ENCODE measurements around the gene PKD2L1. TPM values are rescaled to one million over a fixed set of nuclear protein-coding genes. Genes with fewer than 3 reads are reported as not detected.

The PKD2L1 gene
- total and polyA plus RNA-seq, 10 of the 15 experiments (the other 5 are each of a cell fraction or from before 2014, with no cell fraction given) = 0.05 to 0.17 (median 0.08) TPM; not detected in 6

GRCh38 chr10:100334762-100335161, 4.7 kb upstream of the PKD2L1 start:
- Histone ChIP-seq H3K4me1 (ENCODE audit: control insufficient read depth, insufficient read depth, low read length) (peaks cover 14% of the 10 kb centered on the region), H3K36me3 (ENCODE audit: control insufficient read depth in 2 of 2, insufficient read depth in 2 of 2, low read length in 1 of 2) (no peaks in the 10 kb centered on the region), H3K79me2 (ENCODE audit: control insufficient read depth, insufficient read depth, low read length) (no peaks in the 10 kb centered on the region), H4K20me1 (ENCODE audit: control insufficient read depth, insufficient read depth) (no peaks in the 10 kb centered on the region), H3K27ac (ENCODE audit: control insufficient read depth, insufficient read depth) (no peak overlapping the region), H3K9ac (ENCODE audit: control insufficient read depth, insufficient read depth, low read length) (no peak overlapping the region), H3K4me3 (no peak overlapping the region), H3K4me2 (ENCODE audit: control insufficient read depth, insufficient read depth) (no peak overlapping the region), H2AFZ (ENCODE audit: control insufficient read depth, low read depth, low read length) (no peak overlapping the region), H3K27me3 (replicated peaks in 1 of 2; ENCODE audit: control insufficient read depth in 2 of 2, insufficient read depth in 2 of 2, low read length in 1 of 2) (no peaks in the 10 kb centered on the region; a peak in 2 of 4 replicates), H3K9me3 (replicated peaks; ENCODE audit: control insufficient read depth, insufficient read depth, low read length) (no peaks in the 10 kb centered on the region)
- ATAC-seq = no peak
- SMC1A ChIA-PET (ENCODE audit: uncharacterized antibody, unreplicated experiment) = interaction anchor here (0.6 to 2.7 kb wide), 2 partner anchors 9 to 956 kb away, joined by 3 to 10 read pairs; no protein-coding TSS in a partner anchor
- no TSS peak for BruUV-seq (replicated peaks)
- 48% methylated on average over 9 of the region's 9 CpGs for WGBS (ENCODE audit: insufficient coverage, insufficient replicate concordance, low lambda C conversion rate, missing lambda C conversion rate)
- CTCF ChIA-PET = interaction anchor here (0.9 to 14.9 kb wide), 3 partner anchors 96 to 184 kb away, joined by 3 to 312 read pairs (median 3); no protein-coding TSS in a partner anchor
- RAD21 ChIA-PET (ENCODE audit: unreplicated experiment) = interaction anchor here (18.1 kb wide), 1 partner anchor 97 kb away, joined by 214 read pairs; no protein-coding TSS in a partner anchor
- DNase-seq (ENCODE audit: low read depth, low spot score) = no peak
- intact Hi-C loops (cut with micrococcal nuclease; ENCODE audit: unreplicated experiment) = loop anchor here (5.0 to 10.0 kb wide), 2 partner anchors 480 to 543 kb away; no protein-coding TSS in a partner anchor
- POLR2A ChIA-PET = no interaction called here
- TF ChIP-seq MEF2B (IDR thresholded peaks at IDR 0.05; ENCODE audit: partially characterized antibody, poor library complexity, severe bottlenecking) = no peak
- no peak for TF ChIP-seq MEF2A (IDR thresholded peaks at IDR 0.05; ENCODE audit: insufficient read depth, low read depth, low read length)
- TF ChIP-seq CBX5 (IDR thresholded peaks at IDR 0.05; ENCODE audit: low read depth) = no peak
- in situ Hi-C loops (cut with MboI) = no loop called here
- FAIRE-seq = no peak

GRCh38 chr10:100333661-100334440, 3.8 kb upstream of the PKD2L1 start:
- no peaks in the 10 kb centered on the region; a peak in 2 of 4 replicates for H3K27me3 ChIP-seq (replicated peaks in 1 of 2; ENCODE audit: control insufficient read depth in 2 of 2, insufficient read depth in 2 of 2, low read length in 1 of 2)
- ChIA-PET RAD21 (ENCODE audit: unreplicated experiment) (interaction anchor here (18.1 kb wide), 1 partner anchor 98 kb away, joined by 214 read pairs; no protein-coding TSS in a partner anchor), POLR2A (interaction anchor here (0.5 to 1.4 kb wide), 2 partner anchors 145 to 482 kb away, joined by 3 to 4 read pairs; no protein-coding TSS in a partner anchor), CTCF (interaction anchor here (1.2 to 14.9 kb wide), 4 partner anchors 11 to 149 kb away, joined by 3 to 312 read pairs (median 6); no protein-coding TSS in a partner anchor), SMC1A (ENCODE audit: uncharacterized antibody, unreplicated experiment) (interaction anchor here (0.6 to 7.8 kb wide), 5 partner anchors 10 to 956 kb away, joined by 3 to 60 read pairs (median 4); no protein-coding TSS in a partner anchor)
- H3K36me3 ChIP-seq (ENCODE audit: control insufficient read depth in 2 of 2, insufficient read depth in 2 of 2, low read length in 1 of 2) = no peaks in the 10 kb centered on the region
- no peaks in the 10 kb centered on the region for H3K9me3 ChIP-seq (replicated peaks; ENCODE audit: control insufficient read depth, insufficient read depth, low read length)
- DNase-seq (ENCODE audit: low read depth, low spot score) (no peak), FAIRE-seq (no peak), ATAC-seq (no peak)
- H3K4me3 ChIP-seq = no peak overlapping the region
- 29% methylated on average over 2 of the region's 2 CpGs for WGBS (ENCODE audit: insufficient coverage, insufficient replicate concordance, low lambda C conversion rate, missing lambda C conversion rate)
- H3K79me2 ChIP-seq (ENCODE audit: control insufficient read depth, insufficient read depth, low read length) = no peaks in the 10 kb centered on the region
- H3K9ac ChIP-seq (ENCODE audit: control insufficient read depth, insufficient read depth, low read length) = no peak overlapping the region
- no TSS peak for BruUV-seq (replicated peaks)
- peaks cover 4% of the 10 kb centered on the region for H3K4me1 ChIP-seq (ENCODE audit: control insufficient read depth, insufficient read depth, low read length)
- H2AFZ ChIP-seq (ENCODE audit: control insufficient read depth, low read depth, low read length) = no peak overlapping the region
- H3K27ac ChIP-seq (ENCODE audit: control insufficient read depth, insufficient read depth) = no peak overlapping the region
- no peak overlapping the region for H3K4me2 ChIP-seq (ENCODE audit: control insufficient read depth, insufficient read depth)
- no peaks in the 10 kb centered on the region for H4K20me1 ChIP-seq (ENCODE audit: control insufficient read depth, insufficient read depth)
- intact Hi-C loops (cut with micrococcal nuclease; ENCODE audit: unreplicated experiment) = loop anchor here (10.0 kb wide), 1 partner anchor 479 kb away; no protein-coding TSS in a partner anchor
- in situ Hi-C loops (cut with MboI) = no loop called here
- no peak for TF ChIP-seq PAX8 (IDR thresholded peaks at IDR 0.05)
- TF ChIP-seq SREBF1 (IDR thresholded peaks at IDR 0.05; ENCODE audit: low read length) = no peak
- no peak for TF ChIP-seq ATF2 (IDR thresholded peaks at IDR 0.05; ENCODE audit: low read length)
- TF ChIP-seq NKRF (conservative IDR thresholded peaks at IDR 0.05) = no peak
- TF ChIP-seq ZBTB33 (IDR thresholded peaks at IDR 0.05) = no peak
- TF ChIP-seq SREBF2 (IDR thresholded peaks at IDR 0.05; ENCODE audit: low read length) = no peak
